Measurements from ENCODE around the gene MRGPRF.
"Not testable (repeated sequence)": the region's sequence is repeated elsewhere in the genome, so short reads cannot be mapped to it uniquely, and the experiment has no call there.

MRGPRF gene

DNA sequence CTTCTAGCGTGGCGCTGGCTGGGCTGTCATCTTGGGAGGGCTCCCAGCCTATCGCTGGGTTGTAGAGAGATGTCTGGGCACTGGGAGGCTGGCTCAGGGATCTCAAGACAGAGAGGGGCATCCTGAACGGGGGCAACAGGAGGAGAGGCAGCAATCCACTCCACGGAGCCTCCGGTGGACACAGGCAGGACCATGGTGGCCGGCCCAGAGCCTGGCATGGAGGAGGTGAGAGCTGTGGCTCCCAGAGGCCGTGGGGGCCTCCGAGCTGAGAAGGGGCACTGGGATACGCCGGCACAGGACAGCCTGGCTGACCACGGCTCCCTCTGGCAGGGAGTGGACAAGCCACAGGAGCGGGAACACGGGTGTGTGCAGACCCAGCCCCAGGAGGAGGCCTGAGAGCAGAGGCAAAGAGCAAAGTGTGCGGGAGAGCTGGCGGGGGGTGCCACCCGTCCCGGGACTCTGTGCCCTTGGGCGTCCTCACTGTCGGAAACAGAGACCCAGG is 9.1 kb downstream of the MRGPRF start:
- no peak for DNase-seq (ENCODE audit: extremely low read depth in 1 of 2, low read depth in 1 of 2)

GRCh38 chr11:69003301-69003865 is 9.7 kb downstream of the MRGPRF start:
- no peak for DNase-seq (ENCODE audit: extremely low read depth in 1 of 2, low read depth in 1 of 2)

GRCh38 chr11:69002570-69003231 is 10.3 kb downstream of the MRGPRF start:
- DNase-seq (ENCODE audit: extremely low read depth in 1 of 2, low read depth in 1 of 2), result no peak

DNA sequence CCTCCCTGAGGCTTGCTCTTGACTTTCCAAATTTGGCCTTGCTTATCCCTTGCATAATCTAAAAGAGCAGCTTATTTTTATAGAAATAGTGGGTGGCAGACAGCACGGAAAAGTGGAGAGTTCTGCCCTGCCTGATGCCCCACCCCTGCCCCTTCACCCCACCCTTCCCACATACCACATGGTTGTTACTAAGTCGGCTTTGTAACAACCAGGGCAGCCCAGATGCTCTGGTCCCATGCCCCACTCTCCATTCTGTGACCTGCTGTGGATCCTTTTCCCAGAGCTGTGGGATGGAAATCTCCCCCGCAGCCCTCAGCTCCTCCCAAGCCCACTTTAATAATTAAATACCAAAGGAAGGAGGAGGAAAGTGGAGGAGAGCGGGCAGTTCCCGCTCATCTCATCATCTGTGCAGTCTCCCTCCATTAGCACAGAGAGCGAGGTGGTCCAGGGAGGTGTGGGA is 10.9 kb downstream of the MRGPRF start:
- no peak for DNase-seq (ENCODE audit: extremely low read depth in 1 of 2, low read depth in 1 of 2)

DNA sequence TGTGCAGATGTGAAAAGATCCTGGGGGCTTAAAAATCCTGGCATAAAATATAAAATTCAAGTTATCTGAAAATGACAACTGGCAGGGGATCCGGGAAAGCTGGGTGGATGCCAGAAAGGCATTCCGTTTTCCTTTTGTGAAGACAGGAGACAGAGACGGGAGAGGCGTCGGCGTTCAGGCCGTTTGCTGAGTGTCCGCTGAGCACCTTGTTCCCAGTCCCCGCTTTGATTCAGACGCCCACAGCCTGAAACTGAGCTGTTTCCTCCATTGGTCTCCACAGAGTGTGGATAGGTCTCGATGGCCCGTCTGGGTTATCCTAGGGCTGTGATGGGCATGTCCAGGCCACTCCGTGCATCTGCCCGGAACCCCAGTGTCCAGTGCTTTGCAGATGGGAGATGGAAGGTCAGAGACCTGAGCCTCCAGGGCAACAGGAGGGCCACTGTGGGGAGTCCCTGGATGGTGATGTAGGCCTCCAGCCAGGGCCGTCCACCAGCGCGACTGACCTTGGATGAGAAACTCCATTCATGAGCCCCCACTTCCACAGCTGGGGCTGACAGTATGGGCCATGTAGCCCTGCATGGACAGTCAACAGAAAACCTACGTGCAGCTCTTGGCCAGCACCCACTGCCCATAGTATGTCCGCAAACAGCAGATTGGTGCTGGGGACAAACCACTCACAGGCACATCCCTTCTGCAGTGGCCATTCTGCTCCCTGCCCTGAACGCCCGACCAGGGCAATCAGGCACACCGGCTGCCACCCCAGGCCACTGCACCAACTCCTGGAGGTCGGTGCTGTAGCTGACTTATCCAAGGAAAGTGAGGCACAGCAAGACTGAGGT is 11.6 kb downstream of the MRGPRF start:
- DNase-seq (ENCODE audit: extremely low read depth in 1 of 2, low read depth in 1 of 2), result no peak

- no peak for DNase-seq (ENCODE audit: extremely low read depth in 1 of 2, low read depth in 1 of 2)
Observed at GRCh38 chr11:69000831-69001242, 12.2 kb downstream of the MRGPRF start.

DNA sequence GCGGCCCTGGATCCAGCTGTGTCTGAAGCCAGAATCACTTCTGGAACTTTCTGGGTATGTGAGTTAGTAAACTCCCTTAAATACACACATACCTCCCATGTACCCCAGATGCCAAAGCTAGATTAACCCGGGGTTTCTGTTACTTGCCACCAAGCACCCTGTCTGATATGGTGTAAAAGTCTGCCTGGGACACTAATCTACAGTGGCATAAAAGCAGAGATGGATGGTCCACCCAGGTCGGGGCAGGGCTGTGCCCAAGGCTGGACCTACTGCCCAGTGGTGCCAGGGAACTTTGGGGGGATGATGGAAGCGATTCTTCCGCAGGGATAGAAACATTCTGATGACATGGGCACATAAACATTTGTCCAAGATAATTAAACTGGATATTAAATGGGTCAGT is 12.7 kb downstream of the MRGPRF start:
- no peak for DNase-seq (ENCODE audit: extremely low read depth in 1 of 2, low read depth in 1 of 2)

GRCh38 chr11:68999748-69000355 is 13.2 kb downstream of the MRGPRF start:
- not testable (repeated sequence) for DNase-seq (ENCODE audit: extremely low read depth in 1 of 2, low read depth in 1 of 2)

GRCh38 chr11:68999093-68999747 is 13.8 kb downstream of the MRGPRF start:
- no peak for DNase-seq (ENCODE audit: extremely low read depth in 1 of 2, low read depth in 1 of 2)

- no peak for DNase-seq (ENCODE audit: extremely low read depth in 1 of 2, low read depth in 1 of 2)
Observed at GRCh38 chr11:68998390-68998911, 14.6 kb downstream of the MRGPRF start.

DNA sequence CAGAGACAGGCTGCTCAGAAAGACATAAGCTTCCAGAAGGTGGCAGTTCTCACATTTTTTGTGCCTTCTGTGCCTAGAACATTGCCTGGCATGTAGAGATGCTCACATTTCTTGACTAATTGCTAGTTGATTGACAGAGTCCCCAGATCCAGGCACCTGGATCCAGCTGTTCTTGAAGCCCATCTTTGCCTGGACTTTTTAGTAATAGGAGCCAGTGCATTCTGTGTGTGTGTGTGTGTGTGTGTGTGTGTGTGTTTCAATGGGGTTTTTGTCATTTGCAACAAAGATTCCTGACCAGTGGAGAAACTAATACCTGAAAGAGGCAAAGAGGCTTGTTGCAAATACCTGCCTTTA is 15.1 kb downstream of the MRGPRF start:
- no peak for DNase-seq (ENCODE audit: extremely low read depth in 1 of 2, low read depth in 1 of 2)

DNA sequence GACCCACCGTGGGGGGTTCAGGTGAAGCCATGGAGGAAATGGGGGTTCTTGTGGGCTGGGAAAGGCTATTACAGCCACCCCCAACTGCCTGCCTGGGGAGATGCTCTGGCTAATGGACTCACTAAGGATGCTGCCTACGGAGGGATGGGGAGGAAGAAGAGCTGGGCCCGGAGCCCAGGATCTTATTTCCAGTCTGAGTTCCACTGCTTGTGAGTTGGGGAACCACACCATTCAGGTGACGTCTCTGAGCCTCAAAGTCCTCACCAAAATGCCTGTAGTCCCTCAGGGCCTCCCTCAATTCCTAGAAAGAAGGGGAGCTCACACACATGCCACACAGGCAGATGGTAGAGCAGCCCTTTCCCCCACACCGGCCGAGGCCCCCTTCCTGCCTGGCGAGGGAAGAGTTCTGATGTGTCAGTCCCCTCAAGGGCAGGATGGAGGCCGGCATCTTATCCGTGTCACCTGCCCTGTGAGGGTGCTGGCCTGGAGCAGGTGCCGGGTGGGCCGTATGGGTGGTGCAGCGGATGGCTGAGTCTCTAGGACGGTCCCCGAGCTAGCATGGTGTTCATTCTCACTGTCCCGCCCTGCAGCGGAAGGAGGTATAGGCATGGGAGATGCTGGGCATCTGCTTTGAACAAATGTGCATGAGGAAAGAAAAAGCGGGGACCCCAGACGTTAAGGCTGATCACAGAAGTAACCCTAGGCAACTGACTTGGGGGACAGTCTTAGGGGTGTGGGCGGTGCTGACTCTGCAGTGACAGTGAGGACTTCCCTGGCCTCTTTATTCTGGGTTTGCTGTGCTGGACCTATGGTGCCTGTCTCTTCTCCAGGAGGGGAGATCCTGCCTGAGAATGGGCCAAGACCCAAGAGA is 15.7 kb downstream of the MRGPRF start:
- DNase-seq (ENCODE audit: extremely low read depth in 1 of 2, low read depth in 1 of 2), result no peak

DNA sequence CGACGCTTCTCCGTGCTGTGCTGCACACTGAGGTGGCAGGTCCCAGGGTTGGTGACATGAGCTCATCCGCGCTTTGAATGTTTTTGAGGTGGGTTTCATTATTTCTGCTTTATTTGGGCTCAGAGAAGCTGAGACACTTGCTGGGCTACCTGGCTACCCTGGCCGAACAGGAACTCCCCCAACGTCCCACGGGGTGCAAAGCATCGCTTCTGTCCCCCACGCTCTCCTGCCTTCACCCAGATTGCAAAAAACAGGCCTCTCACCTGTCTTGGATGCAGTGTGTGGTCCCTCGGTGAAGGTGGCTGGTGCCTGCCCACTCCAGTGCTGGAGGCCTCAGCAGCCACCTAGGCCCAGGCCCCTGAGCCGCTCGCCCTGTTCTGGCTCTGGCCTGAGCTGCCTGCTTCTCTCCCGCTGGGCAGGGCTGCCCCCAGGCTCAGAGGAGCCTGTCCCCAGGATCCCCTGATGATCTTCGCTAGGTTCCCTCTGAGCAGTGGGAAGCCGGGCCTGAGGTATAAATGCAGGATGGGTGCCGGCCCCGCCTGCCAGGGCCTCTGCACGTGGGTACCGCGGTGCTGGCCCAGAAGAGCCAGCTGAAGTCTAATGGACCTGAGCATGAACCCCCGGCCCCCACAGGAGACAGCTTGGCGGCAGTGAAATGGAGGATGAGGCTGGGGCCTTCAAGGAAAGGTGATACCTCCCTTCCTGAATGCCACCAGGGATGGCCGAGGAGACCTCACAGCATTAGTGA is 16.5 kb downstream of the MRGPRF start:
- no peak for DNase-seq (ENCODE audit: extremely low read depth in 1 of 2, low read depth in 1 of 2)

DNA sequence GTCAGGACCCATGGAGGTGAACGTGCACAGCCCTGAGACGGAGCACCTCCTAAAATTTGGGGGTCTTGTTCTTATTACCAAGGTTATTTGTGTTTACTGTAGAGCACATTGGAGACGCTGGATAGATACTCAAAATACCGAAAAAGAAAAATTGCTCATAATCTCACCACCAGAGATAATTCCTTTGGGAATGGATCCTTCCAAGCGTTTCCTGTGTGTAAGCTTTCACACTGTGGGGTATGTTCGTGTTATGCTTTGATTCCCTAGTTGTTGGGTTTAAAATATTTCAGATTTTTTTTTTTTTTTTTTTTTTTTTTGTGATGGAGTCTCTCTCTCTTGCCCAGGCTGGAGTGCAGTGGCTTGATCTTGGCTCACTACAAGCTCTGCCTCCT is 18.2 kb downstream of the MRGPRF start:
- no peak for DNase-seq (ENCODE audit: extremely low read depth in 1 of 2, low read depth in 1 of 2)

- no peak for DNase-seq (ENCODE audit: extremely low read depth in 1 of 2, low read depth in 1 of 2)
Observed at GRCh38 chr11:68994161-68994893, 18.7 kb downstream of the MRGPRF start.

- no peak for DNase-seq (ENCODE audit: extremely low read depth in 1 of 2, low read depth in 1 of 2)
Observed at GRCh38 chr11:68993546-68993945, 19.5 kb downstream of the MRGPRF start.

- DNase-seq (ENCODE audit: extremely low read depth in 1 of 2, low read depth in 1 of 2), result no peak
Observed at GRCh38 chr11:68992743-68993255, 20.2 kb downstream of the MRGPRF start.

Data from stimulated activated CD8-positive, alpha-beta memory T cell treated with anti-CD3 and anti-CD28 coated beads, Interleukin-7, amount 100 ng/mL, for 48 hours (primary cell).